ENCODE measurements around the gene KIF26B.

GRCh38 chr1:245752561-245752960 lies 597.8 kb downstream of the KIF26B start:
- TF ChIP-seq CTCF (IDR thresholded peaks at IDR 0.05), result no peak
- no peak for TF ChIP-seq POLR2A (IDR thresholded peaks at IDR 0.05)
- no peak for TF ChIP-seq POLR2AphosphoS5 (IDR thresholded peaks at IDR 0.05)
- TF ChIP-seq EP300 (IDR thresholded peaks at IDR 0.05; ENCODE audit: low read depth), result no peak

Data from transverse colon (tissue), 4 donors.